Stimulated activated CD4-positive, alpha-beta T cell treated with anti-CD3 and anti-CD28 coated beads, TNF-alpha, amount 100 ng/mL, for 24 hours (primary cell): ENCODE data around the gene B3GLCT.

Experiments used
- DNase-seq, 3 experiments: peaks; one replicate each; pipeline ENCODE4 v3.0.0-alpha.2; 2020; ENCODE audit warnings: low read depth in 3 of 3

The B3GLCT gene

DNA sequence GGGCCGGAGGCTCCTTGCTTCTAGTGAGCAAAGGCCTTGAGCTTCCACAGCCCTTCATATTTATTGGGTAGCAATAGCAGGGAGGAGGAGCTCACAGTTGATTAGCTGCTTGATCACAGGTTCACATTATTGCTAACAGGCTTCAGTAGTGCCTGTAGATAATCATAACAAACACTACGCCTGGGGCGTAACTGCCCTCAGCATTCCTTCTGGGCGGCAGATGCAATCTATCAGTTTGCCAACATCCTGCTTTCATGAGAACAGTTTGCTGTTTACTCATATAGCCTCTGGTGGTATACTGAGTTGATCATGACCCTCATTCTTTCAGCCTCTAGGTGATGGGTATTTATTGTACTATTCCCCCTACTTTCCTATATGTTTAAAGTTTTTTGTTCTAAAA, 149.4 kb downstream of the B3GLCT start:
- DNase-seq = no peak

DNA sequence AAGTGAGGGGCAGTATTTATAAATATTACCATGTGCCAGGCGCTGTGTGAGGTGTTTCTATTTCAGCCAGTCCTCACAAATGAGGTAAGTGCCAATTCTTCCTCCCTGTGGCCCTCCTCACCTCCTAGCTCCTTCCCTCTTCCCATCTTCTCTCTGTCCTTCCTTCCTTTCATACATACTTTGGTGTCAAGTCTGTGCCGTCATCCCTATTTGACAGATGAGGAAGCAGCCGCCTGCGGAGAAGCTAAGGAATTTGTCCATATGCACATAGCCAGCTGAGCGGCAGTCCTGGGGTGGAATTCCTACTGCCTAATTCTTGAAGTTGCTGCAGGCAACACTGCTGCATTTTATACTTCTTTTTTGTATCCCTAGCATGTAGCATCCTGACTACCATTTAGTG, 150.8 kb downstream of the B3GLCT start:
- DNase-seq = no peak

DNA sequence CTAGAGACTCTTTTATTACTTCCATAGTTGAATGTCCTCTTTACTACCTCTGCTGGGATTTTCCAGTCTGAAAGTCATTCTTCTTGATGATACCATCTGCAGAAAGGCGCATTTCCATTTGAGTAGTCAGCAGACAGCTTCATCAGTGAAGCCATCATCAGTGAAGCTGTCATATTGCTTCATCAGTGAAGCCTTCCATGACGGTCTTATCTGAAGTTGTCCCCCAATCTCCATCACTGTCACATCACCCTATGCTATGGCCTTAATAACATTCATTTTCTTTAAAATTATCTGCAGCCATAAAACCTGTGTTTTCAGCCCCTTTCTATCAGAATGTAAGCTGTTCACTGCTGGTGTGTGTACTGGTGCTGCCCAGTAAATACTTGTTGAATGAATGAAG, 151.6 kb downstream of the B3GLCT start:
- no peak for DNase-seq

DNA sequence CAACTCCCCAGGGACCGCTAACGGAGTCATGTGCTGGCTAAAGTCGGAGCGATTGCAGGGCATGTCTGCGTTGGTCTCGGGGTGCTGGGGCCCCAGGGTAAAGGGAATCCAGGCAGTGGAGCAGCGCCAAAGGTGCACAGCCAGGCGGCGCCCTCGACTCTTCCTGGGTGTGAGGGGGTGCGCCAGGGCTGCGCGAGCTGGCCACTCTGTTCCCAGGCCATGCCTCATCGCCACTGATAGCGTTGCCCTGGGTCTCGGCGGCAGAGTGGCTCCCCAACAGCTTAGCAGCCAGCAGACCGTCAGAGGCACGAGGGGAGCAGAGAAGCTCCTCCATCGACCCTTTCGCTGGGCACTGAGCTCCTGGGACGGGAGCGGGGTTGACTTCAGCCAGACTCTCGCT, 152.7 kb downstream of the B3GLCT start:
- no peak for DNase-seq

DNA sequence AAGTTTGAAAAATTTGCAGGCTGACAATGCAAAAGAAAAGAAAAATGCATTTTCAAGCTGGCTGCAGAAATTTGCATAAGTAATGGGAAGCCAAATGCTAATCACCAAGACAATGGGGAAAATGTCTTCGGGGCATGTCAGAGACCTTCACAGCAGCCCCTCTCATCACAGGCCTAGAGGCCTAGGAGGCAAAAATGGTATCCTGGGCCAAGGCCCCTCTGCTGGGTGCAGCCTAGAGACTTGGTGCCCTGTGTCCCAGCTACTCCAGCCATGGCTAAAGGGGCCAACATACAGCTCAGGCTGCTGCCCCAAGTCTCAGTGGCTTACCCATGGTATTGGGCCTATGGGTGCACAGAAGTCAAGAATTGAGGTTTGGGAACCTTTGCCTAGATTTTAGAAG, 155.2 kb downstream of the B3GLCT start:
- DNase-seq = no peak

DNA sequence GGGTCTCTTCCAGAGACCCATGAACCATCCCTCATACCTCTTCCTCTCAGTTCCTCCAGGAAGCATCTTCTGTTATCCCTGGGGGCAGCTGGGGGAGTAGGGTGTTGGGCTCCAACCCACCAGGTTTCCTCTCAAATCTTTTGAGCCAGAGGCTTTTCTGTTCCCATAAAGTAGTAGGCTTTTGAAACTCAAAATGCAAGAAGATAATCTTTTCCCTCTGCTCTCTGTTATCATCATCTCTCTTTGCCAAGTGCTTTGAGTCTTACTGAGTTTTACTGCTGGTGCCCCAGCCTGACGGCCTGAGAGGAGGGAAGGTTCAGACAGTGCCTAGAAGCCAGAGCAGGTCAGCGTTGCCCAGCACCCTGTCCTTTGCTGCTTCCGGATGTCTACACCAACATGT, 157.2 kb downstream of the B3GLCT start:
- no peak for DNase-seq

DNA sequence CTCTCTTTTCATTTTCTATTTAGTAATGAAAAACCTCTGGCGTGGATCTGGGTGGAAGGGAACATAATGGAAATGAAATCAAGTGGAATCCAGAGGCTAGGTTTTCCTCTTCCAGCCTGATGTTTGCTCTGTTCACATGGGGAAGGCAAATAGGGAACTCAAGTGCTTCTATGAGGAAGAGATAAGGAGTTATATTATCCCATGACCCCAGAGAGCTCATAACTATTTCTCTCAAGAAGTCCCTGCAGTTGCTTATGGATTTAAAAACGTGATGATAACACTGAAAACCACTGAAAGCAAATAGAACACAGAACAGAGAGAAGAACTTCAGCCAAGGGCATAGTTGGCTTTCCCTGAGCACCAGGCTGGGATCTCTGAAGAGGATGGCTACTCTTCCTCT, 157.8 kb downstream of the B3GLCT start:
- DNase-seq = no peak

DNA sequence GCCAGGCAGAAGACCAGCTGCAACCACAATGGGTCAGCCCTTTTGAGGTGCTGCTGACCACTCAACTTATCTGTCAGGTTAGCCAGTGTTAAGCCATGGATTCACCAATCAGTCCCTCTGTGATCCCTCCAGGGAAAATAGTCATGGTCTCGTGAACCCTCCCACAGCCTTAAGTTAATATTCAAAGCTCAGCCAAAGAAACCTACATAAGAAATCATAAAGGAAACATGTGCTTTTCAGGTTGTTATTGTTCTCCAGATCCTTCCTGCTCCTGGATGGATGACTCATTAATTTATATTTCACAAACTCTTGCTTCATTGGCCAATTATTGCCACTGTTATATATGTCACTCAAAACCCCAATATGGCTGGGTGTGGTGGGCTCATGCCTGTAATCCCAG, 161.9 kb downstream of the B3GLCT start:
- DNase-seq = no peak

DNA sequence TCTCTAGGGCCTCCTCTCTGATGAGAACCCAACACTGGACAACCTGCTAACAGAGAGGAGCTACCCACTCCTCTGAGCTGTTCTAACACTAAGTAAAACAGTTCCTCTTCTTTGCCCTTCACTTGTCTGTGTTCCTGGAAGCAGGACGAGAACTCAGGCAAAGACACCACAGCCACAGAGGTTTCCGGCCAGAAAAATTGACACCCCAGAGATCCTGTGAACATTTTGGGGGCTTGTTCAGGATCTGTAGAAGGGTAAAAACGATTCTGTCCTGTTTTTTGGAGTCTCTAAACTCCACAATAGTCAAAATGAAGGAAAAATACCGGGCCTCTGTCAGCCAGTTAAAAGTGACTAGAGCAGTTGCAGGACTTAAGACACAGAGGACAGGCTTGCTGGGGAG, 165.9 kb downstream of the B3GLCT start:
- no peak for DNase-seq

DNA sequence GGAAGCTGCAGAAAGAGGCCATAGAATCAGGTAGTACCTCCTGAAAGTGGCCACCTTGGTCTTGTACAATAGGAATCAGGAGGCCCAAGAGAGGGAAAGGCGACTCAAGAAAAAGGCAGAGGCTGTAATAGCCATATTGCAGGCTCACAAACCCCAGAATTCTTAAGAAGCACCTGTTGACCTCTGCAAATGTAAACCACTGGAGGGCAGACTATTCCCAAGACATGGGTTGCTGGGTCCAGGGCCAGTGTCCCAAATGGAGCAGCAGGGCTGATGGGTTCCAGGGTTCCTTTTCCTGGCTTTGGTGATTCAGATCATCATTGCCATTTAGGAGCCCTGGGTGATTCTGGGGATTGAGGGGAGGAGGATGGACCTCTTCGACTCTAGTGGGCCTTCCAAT, 167.6 kb downstream of the B3GLCT start:
- DNase-seq = no peak

DNA sequence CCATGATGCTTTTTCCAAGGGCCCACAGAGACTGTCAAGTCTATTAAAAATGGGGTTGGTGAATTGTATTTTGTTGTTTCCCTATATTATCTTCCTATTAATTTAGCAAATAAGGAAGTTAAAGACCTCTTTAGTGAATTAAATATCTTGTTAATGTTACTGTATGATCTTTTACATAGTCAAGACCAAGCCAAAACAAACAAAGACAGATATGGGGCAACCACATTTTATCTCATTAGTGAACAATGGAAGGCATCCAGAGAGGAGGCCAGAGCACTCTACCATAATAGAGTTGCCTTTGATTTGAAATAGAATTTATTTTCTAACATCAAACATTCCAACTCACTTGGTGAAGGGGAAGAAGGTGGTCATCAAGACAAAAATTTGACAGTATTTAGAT, 169.4 kb downstream of the B3GLCT start:
- no peak for DNase-seq

DNA sequence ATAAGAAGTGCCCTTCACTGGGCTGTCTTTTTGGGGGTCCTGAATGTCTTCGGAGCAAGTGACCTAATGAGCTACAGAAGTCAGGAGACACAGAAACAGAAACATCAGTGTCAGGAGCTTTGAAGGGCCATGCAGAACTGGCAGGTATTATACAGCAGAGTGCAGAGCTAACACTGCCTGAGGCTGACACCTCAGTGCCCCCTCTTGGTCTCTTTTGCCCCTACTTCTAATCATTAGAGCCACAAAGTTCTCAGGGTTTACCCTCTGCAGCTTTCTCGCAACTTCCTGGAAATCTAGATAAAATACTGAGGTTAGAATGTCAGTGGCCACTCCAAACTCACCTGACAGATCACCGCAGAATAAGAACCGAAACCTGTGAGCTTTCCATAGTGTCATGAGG, 172.7 kb downstream of the B3GLCT start:
- DNase-seq = no peak

DNA sequence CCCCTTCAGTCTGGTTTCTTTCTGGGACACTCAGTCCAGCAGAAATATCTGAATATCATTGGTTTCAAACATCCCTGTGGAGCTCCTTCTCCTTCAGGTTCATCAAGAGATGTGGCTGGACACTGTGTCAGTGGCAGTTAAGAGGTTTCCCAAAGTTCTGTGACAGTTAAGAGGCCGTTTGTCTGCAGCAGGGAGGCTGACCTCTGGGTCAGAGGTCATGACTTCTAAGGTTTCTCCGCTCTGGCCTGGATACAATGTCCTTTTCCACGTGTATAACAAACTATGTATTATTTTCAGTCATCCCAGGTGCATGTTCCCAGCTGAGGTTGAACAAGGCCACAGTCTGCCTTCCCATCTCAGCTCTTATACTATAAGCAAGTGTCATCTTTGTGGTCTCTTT, 174.9 kb downstream of the B3GLCT start:
- DNase-seq = no peak

DNA sequence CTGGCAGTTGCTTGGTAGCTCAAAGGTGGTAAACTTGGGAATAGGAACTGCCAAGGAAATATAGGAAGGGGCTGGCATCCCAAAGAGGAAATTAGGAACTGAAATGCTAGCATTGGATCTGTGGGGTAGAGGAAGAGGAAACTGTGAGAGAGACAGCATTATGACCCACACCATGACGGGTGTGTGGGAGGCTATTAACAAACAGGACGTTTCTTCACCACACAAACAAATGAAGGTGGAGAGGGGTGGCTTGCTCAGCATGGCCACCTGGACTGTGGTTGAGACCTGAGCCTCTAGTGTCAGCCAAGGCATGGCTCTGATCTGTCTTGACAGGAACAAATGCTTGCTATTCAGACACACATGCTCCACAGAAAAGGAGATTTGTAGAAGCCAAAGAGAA, 178.2 kb downstream of the B3GLCT start:
- DNase-seq = no peak

DNA sequence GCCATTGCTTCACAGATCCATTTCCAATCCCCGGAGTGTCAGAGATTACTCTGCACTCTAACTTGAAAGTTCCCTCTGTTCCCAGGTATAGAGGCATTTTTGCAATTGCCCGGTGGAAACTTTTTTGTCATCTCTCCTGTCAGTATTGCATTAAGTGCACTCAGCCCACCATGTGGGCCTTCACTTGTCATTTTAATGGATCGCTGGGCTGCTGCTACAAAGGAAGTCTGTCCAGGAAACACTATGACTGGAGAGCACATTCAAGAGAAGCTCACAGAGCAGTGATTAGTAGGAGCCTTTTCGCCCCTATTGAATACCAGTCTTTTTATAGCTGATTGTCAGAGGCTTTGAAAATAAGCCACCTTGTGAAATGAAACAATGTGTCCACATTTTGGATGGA, 180.9 kb downstream of the B3GLCT start:
- DNase-seq = no peak
